ENCODE results near the gene SLC24A2.

Gene SLC24A2

DNA sequence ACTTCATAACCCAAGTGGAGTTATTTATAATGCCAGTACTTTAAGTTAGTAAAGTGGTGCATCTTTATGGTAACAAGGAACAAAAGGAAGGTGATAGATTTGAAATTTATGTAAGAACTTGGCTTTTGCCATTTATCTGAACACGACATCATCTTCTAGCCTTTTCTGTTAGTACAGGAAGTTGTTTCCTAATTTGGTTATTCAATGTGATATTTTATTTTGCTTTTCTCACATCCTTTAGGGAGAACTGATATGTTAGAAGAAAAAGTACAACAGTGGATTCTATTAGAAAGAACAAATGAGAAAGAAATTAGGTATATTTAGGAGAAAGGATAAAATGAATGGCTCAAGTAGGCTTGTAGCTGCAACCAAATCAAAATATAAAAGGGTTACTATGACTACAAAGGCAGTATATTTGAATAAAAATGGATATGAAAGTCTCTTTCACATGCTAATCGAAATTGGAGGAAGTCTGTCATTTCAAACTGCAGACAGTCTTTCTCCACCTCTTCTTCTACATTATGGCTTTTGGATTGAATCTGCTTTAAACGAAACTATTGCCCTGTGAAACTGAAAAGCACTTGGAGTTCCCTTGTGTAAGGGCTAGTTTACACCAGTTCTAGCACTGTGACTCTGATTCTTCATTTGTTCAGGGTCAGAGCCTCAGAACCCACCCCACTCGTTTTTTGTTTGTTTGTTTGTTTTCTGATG lies 18.5 kb upstream of the SLC24A2 start:
- TF ChIP-seq, protein P1, sequence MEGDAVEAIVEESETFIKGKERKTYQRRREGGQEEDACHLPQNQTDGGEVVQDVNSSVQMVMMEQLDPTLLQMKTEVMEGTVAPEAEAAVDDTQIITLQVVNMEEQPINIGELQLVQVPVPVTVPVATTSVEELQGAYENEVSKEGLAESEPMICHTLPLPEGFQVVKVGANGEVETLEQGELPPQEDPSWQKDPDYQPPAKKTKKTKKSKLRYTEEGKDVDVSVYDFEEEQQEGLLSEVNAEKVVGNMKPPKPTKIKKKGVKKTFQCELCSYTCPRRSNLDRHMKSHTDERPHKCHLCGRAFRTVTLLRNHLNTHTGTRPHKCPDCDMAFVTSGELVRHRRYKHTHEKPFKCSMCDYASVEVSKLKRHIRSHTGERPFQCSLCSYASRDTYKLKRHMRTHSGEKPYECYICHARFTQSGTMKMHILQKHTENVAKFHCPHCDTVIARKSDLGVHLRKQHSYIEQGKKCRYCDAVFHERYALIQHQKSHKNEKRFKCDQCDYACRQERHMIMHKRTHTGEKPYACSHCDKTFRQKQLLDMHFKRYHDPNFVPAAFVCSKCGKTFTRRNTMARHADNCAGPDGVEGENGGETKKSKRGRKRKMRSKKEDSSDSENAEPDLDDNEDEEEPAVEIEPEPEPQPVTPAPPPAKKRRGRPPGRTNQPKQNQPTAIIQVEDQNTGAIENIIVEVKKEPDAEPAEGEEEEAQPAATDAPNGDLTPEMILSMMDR (conservative IDR thresholded peaks at IDR 0.05; ENCODE audit: low read depth, low read length): no peak
- DNase-seq (ENCODE audit: low read depth): no peak
- no peak overlapping the region for H3K4me3 ChIP-seq (ENCODE audit: low read depth, low read length)

DNA sequence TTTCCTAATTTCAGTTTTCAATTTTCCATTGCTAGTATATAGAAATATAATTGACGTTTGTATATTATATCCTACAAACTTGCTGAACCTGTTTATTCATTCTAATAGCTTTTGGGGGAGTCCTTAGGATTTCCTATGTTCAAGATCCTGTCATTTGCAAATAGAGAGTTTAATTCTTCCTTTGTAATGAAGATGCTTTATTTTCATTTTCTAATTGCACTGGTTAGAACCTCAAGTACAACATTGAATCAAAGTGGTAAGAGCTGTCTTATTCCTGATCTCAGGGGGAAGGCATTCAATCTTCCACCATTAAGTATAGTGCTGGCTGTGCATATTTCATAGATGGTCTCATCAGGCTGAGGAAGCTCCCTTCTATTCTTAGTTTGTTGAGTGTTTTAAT lies 15.6 kb upstream of the SLC24A2 start:
- DNase-seq (ENCODE audit: low read depth): no peak
- TF ChIP-seq, protein P1 (conservative IDR thresholded peaks at IDR 0.05; ENCODE audit: low read depth, low read length): no peak
- no peak overlapping the region for H3K4me3 ChIP-seq (ENCODE audit: low read depth, low read length)

DNA sequence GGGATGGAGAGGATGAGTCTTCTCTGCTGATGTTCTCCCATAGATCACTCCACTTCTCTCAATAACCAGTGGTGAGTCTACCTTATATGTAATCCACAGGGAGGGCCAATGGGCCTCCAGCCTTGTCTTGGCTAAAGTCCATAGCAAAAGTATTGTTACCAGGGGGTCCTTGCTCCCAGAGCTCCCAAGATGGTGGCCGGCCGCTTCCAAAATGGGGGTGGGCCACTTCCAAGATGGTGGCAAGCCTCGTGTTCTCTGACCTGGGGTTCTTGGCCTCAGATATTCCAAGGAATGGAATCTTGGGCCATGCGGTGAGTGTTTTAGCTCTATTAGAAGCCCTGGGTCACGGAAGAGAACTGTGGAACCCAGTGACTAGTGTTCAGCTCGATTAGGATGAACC lies 12.0 kb upstream of the SLC24A2 start:
- DNase-seq (ENCODE audit: low read depth): no peak
- TF ChIP-seq, protein P1 (conservative IDR thresholded peaks at IDR 0.05; ENCODE audit: low read depth, low read length): no peak
- no peak overlapping the region for H3K4me3 ChIP-seq (ENCODE audit: low read depth, low read length)

DNA sequence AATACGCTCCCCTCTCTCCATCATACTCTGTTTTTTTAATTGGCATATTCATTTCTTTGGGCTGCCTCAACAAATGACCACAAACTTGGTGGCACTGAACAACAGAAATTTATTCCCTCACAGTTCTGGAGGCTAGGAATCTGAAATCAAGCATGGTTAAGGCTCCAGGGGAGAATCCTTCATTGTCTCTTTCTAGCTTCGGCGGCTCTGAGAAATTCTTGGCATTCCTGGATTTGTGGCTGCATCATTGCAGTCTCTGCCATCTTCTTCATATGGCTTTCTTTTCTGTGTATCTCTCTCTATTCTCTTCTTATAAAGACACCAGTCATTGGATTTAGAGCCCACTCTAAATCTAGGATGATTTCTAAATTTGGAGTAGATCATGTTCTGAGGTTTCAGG lies 10.9 kb upstream of the SLC24A2 start:
- H3K4me3 ChIP-seq (ENCODE audit: low read depth, low read length): no peak overlapping the region
- DNase-seq (ENCODE audit: low read depth): no peak
- TF ChIP-seq, protein P1 (conservative IDR thresholded peaks at IDR 0.05; ENCODE audit: low read depth, low read length): no peak

DNA sequence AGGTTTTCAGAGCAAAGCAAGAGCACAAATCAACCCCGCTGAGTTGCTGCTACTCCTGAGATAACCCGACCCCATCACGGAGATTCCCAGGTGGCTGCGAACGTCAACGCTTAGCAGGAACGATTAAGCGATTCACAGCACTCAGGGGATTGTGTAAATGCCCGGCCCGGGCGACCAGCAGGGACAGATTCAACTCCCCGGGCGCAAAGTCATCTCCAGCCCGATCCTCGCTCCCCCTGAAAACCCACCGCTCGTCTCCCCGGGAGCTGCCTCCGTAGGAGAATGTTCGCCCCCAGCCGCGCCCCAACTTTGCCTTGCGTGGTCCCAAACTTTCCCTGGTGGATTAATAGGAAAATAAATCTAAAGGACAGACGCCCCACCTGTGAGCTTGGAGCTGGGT lies 685 bp downstream of the SLC24A2 start:
- no peak for DNase-seq (ENCODE audit: low read depth)
- H3K4me3 ChIP-seq (ENCODE audit: low read depth, low read length): no peak overlapping the region
- TF ChIP-seq, protein P1 (conservative IDR thresholded peaks at IDR 0.05; ENCODE audit: low read depth, low read length): no peak

DNA sequence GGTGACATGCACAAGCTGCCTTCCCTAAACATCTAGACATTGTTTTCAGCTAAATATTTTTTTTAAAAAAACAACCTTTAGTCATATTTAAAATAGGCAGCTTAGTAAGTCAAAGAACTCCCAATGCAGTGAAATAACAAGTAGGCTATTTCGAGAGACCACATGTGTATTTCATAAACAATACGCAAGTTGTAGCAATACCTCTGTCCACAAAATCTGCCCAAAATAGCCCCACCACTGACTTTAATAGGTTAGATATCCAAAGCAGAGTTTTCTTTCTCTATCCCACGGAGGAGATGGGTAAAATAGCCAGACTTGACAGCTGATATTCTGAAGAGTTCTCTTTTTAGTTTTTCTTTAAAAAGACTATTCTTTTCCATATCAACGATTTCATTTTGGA lies 1.2 kb downstream of the SLC24A2 start:
- no peak overlapping the region for H3K4me3 ChIP-seq (ENCODE audit: low read depth, low read length)
- TF ChIP-seq, protein P1 (conservative IDR thresholded peaks at IDR 0.05; ENCODE audit: low read depth, low read length): no peak
- DNase-seq (ENCODE audit: low read depth): no peak

DNA sequence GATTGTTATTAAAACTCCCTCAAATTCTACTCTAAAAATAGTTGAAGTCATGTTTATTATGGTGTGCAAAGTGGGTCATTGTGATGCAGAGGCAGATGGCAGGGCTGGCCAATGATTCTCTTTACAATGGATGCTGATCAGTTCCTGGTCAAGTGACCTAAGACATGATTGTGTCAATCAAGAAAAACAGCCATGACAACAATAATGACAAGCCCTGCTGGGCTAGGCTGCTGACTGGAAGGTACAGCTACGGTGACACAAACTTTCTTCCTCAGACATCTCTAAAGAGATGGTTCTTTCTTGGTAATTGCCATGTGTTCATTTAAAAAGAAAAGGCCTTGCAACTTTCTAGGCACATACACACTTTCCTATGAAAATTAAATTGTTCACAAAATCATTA lies 3.6 kb downstream of the SLC24A2 start:
- no peak for DNase-seq (ENCODE audit: low read depth)
- H3K4me3 ChIP-seq (ENCODE audit: low read depth, low read length): no peak overlapping the region
- TF ChIP-seq, protein P1 (conservative IDR thresholded peaks at IDR 0.05; ENCODE audit: low read depth, low read length): no peak
